Measurements from ENCODE around the gene GADD45B. TPM values are rescaled to one million over a fixed set of nuclear protein-coding genes. Genes with fewer than 3 reads are reported as not detected.

Gene GADD45B
- total RNA-seq, 1 donor, result 54.8 TPM

DNA sequence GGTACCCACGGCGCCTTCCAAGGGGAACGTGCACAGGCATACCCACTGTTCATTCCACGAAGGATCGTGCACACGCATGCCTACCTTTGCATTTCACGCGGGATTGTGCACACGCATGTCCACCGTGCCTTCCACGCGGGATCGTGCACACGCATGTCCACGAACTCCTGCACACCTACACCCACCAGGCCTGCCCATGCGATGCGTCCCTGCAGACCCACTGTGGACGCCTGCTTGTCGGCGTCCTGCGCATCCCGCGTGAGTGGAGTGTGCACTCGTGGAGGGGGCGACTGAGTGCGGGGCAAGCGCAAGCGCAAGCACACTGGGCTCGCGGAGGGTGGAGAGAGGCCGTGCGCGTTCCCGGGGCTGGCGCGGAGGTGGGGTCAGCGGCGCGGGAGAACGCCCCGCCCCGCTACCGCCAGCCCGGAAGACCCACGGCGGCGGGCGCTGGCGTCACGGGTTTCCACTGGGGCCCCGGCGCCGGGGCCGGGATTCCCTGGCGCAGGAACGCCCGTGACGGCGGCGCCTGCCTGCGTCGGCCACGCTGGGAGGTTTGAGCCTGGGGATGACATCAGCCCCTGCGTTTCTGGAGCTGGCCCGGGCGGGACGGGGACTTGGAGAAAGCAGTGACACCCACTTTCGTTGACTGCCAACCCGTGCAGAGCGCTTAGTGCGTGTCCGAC lies 18.7 kb downstream of the GADD45B start:
- peak; percentile 92 for DNase-seq (ENCODE audit: low read depth)
- peak overlapping the region; percentile 69 for H3K4me3 ChIP-seq (ENCODE audit: low read depth, low read length)
- TF ChIP-seq, protein P1, sequence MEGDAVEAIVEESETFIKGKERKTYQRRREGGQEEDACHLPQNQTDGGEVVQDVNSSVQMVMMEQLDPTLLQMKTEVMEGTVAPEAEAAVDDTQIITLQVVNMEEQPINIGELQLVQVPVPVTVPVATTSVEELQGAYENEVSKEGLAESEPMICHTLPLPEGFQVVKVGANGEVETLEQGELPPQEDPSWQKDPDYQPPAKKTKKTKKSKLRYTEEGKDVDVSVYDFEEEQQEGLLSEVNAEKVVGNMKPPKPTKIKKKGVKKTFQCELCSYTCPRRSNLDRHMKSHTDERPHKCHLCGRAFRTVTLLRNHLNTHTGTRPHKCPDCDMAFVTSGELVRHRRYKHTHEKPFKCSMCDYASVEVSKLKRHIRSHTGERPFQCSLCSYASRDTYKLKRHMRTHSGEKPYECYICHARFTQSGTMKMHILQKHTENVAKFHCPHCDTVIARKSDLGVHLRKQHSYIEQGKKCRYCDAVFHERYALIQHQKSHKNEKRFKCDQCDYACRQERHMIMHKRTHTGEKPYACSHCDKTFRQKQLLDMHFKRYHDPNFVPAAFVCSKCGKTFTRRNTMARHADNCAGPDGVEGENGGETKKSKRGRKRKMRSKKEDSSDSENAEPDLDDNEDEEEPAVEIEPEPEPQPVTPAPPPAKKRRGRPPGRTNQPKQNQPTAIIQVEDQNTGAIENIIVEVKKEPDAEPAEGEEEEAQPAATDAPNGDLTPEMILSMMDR (IDR thresholded peaks at IDR 0.05; ENCODE audit: insufficient read depth, low read depth, low read length), result no peak

DNA sequence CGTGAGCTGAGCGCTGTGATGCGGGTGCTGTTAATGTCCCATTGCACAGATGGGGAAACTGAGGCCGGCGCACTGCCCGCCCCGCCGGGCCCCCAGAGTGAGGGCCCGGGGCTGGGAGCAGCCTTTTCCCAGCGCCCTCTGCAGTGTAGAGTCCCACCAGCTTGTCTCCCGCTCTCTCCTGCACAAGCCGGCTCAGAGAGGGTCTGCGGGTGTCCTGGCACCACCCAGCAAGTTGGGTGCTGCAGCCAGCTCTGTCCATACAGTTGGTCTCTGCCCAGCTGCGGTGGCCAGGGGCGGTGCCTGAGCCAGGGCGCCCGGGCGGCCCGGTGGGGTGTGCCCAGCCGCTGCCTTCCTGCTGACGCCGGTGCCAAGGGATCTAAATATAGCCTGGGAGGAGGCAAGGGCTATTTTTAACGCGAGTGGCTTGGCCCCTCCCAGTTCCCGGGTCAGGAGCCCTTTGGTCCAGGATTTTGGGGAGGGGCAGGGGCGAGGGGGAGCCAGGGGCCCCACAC lies 19.3 kb downstream of the GADD45B start:
- TF ChIP-seq, protein P1 (IDR thresholded peaks at IDR 0.05; ENCODE audit: insufficient read depth, low read depth, low read length), result no peak
- peak; percentile 77 for DNase-seq (ENCODE audit: low read depth)
- peak overlapping the region; percentile 69 for H3K4me3 ChIP-seq (ENCODE audit: low read depth, low read length)

DNA sequence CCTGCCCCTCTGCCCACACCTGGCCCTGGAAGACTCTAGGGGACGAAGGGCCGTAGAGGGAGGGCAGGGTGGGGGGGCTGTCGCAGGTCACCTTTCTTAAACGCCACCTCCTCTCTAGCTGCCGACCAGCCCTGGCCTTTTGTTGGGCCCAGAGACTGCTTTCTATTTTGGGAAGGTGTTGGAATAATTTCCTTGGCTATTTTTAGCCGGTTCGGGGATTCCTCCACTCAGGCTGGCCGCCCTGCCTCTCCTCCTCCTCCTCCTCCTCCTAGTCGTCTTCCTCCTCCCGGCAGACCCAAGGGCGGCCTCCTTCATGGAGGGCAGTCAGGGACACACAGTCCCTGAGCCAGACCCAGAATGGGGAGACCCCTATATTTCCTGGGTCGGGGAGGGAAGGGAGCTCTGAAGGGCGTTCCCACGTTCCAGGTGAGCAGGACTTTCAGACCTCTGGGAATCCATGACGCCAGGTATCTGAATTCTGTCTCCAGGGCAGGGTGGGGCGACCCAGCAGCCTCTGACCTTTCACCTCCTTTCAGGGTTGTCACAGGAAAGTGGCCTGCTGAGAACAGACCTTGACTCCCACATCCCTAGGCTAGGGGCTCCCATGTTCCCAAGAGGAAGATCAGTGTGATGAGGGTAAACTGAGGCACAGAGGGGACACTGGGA lies 19.9 kb downstream of the GADD45B start:
- peak overlapping the region; percentile 69 for H3K4me3 ChIP-seq (ENCODE audit: low read depth, low read length)
- peak; percentile 42 for DNase-seq (ENCODE audit: low read depth)

DNA sequence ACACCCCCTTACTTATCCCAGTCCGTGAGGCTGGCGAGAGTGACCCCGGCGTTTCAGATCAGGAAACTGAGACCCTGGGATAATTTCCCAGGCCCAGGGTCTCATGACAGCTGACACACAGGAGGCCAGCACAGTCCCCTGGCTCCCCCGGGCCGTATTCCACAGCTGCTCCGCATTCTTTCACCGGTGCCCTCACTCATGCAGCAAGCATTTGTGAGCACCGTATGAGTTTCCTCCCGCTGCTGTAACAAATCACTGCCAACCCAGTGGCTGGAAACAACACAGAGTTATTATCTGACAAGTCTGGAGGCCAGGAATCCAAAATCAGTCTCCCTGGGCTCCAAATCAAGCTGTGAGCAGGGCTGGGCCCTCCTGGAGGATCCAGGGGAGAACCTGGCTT lies 21.3 kb downstream of the GADD45B start:
- no peak for DNase-seq (ENCODE audit: low read depth)
- H3K4me3 ChIP-seq (ENCODE audit: low read depth, low read length), result no peak overlapping the region
- TF ChIP-seq, protein P1 (IDR thresholded peaks at IDR 0.05; ENCODE audit: insufficient read depth, low read depth, low read length), result no peak

More for the DNA sequence above, 19.9 kb downstream of the GADD45B start:
- TF ChIP-seq, protein P1 (IDR thresholded peaks at IDR 0.05; ENCODE audit: insufficient read depth, low read depth, low read length), result no peak

DNA sequence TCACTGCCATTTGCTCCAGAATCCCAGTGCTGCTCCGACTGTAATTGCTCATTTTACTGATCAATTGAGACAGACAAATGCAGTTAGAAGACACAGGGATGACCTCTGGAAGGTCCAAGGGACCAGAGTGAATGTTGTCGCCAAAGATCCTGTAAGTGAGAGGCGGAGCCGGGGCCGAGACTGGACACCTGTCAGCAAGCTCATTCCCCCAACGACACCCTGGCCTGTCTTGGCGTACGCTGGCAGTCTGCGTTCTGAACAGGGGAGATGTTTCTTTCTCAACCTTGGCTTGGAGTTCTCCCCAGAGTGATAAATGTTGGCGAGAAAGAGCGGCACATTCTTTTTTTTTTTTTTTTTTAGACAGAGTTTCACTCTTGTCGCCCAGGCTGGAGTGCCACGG lies 24.2 kb downstream of the GADD45B start:
- TF ChIP-seq, protein P1 (IDR thresholded peaks at IDR 0.05; ENCODE audit: insufficient read depth, low read depth, low read length), result no peak
- no peak overlapping the region for H3K4me3 ChIP-seq (ENCODE audit: low read depth, low read length)
- DNase-seq (ENCODE audit: low read depth), result no peak

DNA sequence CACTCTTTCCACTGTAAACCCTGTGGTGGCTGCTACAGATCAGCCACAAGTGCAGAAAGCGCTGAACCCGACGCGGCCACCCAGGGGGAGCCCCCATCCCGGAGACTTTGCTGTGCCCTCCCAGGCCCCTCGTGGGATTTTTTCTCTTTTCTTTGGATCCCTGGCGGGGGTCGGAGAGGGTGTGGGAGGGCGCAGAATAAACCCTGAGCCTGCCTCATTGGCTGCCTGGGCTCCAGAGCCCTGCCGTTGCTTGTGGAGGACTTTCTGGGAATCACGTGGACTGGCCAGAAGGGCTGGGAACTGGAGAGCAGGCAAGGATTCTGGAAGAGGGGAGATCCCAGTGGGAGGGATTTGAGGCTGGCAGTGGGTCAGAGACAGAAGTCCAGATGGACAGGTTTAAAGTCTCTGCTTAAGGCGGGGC lies 24.9 kb downstream of the GADD45B start:
- DNase-seq (ENCODE audit: low read depth), result peak; percentile 85
- H3K4me3 ChIP-seq (ENCODE audit: low read depth, low read length), result no peak overlapping the region
- TF ChIP-seq, protein P1 (IDR thresholded peaks at IDR 0.05; ENCODE audit: insufficient read depth, low read depth, low read length), result no peak
